Activated T-cell treated with anti-CD3 and anti-CD28 coated beads for 1 hour (primary cell): ENCODE results near the gene CLBA1.
"Not testable (repeated sequence)": the region's sequence is repeated elsewhere in the genome, so short reads cannot be mapped to it uniquely, and the experiment has no call there.

Experiments used
- DNase-seq: peaks from one replicate; pipeline ENCODE4 v3.0.0-alpha.2; 2020; ENCODE audit warnings: low read depth

The CLBA1 gene

DNA sequence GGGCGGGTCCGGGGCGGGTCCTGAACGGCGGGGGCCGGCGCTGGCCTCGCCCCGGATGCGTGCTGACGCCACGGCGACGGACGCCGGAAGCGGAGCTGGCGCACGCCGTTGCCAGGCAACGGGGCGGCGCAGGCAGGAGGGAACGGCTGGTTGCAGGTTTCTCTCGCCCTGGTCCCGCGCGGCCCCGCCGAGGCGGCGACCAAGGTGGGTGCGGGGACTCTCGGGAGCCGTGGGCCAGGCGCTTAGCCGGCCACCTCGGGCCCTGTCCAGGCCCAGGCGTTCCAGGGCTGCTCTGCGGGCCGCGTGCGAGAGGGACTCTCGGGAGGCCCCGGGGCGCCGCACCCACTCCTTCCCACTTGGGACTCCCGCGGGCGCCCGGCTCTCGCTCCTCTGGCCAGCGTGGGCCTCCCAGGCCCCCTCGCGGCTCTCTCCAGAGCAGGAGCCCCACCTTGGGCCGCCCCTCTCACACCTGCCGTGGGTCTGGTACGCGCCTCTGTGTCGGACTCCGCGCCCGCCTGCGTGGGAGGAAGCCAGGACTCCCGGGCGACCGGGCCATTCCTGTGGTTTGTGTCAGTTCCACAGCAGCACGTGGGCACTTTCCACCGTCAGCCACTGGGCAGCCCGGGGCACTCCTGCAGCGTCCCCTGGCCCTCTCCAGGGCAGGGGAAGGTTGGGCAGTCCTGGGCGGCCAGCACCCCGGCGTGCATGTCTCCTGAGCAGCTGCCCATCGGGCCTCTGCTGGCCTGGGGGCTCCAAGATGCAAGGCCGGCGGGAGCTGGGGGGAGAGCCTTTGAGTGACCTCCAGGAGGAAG is at the start of gene CLBA1:
TSS of gene CLBA1 (plus strand) at position 114 of the 812 bp plus-strand sequence. CDS start at position 758, 644 bp downstream.
- peak; percentile 78 for DNase-seq

DNA sequence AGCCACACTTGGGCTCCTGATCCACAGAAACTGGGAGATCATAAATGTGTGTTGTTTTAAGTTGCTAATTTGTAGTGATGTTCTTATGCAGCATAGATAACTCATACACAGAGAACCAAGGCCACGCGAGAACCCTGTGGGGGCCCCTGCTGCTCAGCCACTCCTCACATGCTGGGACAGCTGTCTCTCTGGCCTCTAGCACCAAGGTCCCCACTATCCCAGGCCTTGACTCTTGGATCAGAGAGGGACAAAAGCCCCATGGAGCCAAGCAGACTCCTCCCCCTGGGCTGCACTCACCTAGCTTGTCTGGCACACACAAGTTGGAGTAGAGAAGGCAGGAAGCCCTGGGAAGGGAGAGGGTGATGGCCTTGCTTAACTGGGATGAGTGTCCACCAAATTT is 49.6 kb upstream of the CLBA1 start:
- no peak for DNase-seq

DNA sequence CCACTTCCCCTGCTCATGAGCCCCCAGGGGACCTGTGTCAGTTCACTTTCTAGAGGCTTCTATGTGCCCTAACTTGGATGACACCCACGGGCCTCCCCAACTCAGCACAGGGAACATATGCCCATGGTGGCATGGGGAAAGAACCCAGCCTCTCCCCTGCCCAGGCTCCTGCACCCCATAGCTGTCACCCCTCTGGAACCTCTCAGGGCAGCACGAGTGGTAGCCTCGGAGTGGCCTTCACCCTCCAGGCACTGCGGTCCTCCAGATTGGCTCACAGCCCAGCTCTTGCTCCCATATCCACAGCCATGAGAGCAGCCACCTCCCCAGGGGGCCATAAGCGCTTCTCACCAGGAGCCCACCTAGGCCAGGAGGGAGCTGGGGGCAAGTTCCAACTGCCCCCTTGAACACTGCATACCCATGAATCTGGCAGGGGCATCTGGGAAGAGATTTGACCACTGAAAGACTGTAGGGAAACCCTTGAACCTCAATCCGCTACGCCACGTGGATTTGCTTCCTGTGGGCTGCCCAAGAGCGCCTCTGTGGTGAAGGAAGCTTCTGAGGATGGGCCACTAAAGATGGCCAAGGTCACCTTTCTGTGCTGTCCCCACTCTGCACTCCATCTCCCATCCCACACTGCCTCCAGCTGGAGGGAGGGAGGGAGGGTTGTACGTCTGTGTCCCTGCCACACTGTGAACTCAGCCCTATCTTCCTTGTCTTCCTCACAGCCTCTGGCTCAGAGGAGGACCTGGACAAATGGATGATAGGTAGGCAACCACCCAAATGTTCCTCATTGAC is 49.0 kb upstream of the CLBA1 start:
- DNase-seq: no peak

DNA sequence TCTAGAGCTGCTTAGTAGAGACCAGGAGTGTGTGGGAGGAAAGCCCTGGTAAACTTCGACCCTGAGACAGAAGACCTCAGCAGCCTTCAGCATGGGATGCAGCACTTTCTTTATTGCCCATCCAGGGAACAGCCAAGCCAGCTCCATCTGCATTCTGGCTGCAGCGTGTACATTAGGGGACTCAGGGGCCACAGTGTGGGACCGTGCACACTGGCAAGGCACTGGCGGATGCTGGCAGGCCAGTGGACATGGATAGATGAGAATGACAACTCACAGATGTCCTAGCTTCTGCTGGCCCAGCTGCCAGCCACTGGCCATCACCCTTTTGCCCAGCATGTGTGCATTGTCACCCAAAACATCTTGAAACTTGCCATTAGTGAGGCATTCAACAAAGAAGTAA is 48.4 kb upstream of the CLBA1 start:
- no peak for DNase-seq

DNA sequence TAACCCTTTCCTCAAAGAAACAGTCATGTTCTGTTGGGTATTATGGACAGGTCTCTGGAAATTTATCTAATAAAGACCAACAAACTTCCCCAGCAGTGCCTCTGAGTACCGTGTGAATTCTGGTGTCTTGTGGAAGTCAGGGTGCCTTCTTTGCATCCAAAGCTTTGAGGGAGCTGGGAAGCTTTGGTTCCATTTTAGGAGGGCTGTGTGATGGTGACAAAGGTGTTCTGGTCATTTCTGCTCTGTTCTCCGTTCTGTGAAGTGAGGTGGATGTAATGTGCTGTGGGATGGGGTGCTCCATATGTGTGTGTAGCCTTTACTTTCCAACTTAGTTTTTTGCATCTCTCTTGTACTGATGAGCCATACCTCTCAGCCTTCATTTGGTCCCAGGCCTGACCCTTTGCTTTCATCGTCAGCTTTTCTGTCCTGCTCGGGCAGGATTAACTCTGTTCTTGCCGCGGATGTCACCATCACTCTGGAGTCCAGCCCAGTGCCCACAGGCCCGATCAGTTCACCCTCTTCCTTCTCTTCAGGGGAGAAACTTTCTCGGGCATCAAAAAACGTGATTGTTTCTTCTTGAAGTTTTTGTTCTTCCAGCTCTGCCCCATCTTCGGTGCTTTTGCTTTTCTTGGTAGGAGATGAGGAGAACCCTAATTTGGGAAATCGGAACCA is 47.8 kb upstream of the CLBA1 start:
- DNase-seq: no peak

DNA sequence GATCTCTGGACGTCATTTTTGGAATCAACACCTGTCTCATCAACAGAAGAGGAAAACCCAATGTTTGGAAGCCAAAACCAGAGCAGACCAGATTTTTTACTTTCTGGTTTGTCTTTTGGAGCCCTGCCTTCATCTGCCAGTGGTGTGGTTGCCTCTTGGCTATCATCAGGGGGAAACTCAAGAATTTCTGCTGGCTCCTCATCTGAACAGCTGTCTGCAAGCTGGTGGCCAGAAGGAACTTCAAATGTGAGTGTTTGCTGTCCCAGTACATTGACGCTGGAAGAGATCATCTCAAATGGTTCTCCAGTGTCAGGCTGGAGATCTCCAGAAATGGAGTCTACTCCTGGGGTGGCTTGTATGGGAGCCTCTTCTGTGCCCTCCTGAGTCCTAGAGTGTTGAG is 47.2 kb upstream of the CLBA1 start:
- no peak for DNase-seq

DNA sequence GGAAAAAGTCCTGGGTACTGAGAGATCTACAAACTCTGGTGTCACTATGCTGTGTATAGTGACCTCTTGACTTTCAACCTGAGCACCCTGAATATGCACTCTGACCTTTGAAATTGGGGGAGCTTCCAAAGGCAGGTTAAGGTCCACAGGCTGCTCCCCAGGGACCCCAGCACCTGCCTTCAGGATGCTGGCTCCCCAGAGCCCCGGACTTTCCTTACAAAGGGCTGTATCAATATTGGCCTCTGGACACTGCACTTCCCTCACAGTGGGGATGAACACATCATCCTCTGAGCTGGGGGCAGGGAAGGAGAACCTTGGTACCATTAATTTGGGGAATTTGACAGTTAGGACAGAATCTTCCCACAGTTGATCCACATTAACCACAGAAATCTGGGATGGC is 46.6 kb upstream of the CLBA1 start:
- DNase-seq: no peak

DNA sequence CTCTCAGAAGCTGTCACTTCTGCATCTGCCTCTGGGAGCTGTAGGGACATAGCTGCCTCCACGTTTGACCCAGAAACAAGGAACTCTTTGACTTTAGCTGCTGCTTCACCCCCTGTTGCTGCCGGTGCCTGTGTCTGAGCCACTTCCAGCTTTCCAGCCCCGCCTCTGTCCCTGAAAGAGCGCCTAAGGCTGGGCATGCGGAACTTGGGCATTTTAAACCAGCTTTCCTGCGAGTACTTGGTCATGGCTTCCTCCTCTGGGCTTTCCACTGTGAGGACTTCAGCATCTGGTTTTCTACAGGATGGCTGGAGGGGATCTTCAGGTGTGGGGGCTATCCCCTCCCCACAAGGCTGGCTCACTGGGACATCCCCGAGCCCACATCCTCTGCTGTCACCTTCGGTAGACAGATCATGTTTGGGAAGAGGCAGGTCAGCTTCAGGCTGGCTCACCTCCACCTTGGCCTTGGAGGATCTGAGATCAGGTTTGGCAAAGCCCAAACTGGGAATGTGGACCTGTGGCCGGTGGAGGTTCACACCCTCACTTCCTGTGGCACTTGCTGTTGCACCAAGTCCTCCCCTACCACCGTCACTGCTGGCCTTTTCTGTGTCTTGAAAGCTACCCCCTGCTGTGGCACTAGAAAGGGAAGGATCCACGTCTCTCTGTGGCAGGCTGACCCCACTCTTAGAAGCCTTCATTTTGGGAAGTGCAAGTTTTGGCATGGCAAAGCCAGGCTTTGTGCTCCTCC is 45.8 kb upstream of the CLBA1 start:
- DNase-seq: no peak

DNA sequence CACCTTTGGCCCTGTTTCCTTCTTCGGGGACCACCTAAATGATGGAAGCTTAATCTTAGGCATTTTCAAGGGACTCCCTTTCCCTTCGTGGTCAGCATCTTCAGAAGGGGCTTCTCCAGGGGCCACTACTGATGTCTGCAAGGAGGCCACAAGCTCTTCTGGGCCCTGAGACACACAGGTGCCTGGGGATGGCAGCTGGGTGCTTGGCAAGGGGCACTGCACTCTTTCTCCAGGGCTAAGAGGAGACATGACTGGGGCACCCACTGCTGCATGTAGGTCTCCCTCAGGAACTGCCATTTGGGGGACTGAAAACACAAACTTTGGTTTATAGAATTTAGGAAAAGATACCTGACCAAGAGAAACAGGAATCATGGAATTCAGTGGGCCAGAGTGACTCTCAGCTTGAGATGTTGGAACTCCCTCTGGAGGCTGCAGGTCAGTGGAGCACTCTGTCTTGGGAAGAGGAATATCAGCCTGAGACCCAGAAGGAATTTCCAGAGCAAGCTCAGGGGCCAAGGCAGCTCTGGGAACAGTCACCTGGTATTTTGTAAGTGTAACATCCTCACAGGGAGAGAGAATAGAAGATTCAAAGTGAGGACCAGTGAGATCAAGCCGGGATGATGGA is 45.0 kb upstream of the CLBA1 start:
- DNase-seq: no peak

DNA sequence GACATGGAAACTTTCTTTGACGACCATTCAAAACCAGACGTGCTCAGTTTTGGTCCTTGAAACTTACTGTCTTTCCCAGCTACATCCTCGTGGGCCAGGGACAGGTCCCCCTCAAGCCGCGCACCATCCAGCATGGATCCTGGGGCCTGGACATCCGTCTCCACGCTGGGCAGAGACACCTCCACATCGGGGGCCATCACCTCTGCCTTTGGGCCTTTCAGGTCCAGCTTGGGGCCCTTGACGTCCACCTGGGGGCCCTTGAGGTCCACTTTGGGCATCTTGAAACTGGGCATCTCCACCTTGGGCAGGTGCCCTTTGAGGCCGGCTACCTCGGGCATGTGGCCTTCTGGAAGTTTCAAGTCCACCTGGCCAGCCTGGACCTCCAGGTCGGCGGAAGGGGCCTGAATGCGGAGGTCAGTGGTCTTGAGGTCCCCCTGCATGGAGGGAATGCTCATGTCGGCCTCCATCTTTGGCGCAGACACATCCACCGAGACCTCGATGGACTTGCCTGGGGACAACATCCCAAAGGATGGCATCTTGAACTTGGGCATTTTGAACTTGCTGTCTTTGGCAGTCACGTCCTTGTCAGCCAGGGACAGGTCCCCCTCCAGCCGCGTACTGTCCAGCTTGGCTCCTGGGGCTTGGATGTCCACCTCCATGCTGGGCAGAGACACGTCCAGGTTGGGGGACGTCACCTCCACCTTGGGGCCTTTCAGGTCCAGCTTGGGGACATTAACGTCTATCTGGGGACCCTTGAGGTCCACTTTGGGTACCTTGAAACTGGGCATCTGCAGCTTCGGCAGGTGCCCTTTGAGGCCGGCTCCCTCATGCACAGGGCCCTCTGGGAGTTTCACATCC is 43.9 kb upstream of the CLBA1 start:
- no peak for DNase-seq

DNA sequence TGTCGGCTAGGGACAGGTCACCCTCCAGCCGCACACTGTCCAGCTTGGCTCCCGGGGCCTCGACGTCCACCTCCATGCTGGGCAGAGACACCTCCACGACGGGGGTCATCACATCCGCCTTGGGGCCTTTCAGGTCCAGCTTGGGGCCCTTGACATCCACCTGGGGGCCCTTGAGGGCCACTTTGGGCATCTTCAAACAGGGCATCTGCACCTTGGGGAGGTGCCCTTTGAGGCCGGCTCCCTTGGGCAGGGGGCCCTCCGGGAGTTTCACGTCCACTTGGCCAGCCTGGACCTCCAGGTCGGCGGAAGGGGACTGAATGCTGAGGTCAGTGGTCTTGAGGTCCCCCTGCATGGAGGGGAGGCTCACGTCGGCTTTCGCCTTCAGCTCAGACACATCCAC is 43.0 kb upstream of the CLBA1 start:
- DNase-seq: no peak

DNA sequence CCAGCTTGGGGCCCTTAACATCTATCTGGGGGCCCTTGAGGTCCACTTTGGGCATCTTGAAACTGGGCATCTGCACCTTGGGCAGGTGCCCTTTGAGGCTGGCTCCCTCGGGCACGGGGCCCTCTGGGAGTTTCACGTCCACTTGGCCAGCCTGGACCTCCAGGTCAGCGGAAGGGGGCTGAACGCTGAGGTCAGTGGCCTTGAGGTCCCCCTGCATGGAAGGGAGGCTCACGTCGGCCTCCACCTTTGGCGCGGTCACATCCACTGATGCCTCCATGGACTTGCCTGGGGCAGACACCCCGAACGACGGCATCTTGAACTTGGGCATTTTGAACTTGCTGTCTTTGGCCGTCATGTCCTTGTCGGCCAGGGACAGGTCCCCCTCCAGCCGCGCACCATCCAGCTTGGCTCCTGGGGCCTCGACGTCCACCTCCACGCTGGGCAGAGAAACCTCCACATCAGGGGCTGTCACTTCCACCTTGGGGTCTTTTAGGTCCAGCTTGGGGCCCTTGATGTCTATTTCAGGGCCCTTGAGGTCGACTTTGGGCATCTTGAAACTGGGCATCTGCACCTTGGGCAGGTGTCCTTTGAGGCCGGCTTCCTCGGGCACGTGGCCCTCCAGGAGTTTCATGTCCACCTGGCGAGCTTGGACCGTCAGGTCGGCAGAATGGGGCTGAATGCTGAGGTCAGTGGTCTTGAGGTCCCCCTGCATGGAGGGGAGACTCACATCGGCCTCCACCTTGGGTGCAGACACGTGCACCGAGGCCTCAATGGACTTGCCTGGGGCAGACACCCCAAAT is 42.2 kb upstream of the CLBA1 start:
- DNase-seq: not testable (repeated sequence)

DNA sequence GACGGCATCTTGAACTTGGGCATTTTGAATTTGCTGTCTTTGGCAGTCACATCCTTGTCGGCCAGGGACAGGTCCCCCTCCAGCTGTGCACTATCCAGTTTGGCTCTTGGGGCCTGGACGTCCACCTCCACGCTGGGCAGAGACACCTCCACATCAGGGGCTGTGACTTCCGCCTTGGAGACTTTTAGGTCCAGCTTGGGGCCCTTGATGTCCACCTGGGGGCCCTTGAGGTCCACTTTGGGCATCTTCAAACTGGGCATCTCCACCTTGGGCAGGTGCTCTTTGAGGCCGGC is 41.6 kb upstream of the CLBA1 start:
- DNase-seq: not testable (repeated sequence)

DNA sequence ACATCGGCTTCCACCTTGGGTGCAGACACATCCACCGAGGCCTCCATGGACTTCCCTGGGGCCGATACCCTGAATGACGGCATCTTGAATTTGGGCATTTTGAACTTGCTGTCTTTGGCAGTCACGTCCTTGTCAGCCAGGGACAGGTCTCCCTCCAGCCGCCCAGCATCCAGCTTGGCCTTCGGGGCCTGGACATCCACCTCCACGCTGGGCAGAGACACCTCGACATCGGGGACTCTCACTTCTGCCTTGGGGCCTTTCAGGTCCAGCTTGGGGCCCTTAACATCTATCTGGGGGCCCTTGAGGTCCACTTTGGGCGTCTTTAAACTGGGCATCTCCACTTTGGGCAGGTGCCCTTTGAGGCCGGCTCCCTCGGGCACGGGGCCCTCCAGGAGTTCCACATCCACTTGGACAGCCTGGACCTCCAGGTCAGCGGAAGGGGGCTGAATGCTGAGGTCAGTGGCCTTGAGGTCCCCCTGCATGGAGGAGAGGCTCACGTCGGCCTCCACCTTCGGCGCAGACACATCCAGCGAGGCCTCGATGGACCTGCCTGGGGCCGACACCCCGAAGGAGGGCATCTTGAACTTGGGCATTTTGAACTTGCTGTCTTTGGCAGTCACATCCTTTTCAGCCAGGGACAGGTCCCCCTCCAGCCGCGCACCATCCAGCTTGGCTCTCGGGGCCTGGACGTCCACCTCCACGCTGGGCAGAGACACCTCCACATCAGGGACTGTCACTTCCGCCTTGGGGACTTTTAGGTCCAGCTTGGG is 41.0 kb upstream of the CLBA1 start:
- not testable (repeated sequence) for DNase-seq

DNA sequence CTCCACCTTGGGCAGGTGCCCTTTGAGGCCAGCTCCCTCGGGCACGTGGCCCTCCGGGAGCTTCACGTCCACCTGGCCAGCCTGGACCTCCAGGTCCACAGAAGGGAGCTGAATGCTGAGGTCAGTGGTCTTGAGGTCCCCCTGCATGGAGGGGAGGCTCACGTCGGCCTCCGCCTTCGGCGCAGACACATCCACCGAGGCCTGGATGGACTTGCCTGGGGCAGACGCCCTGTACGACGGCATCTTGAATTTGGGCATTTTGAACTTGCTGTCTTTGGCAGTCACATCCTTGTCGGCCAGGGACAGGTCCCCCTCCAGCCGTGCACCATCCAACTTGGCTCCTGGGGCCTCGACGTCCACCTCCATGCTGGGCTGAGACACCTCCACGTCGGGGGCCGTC is 40.3 kb upstream of the CLBA1 start:
- DNase-seq: not testable (repeated sequence)

DNA sequence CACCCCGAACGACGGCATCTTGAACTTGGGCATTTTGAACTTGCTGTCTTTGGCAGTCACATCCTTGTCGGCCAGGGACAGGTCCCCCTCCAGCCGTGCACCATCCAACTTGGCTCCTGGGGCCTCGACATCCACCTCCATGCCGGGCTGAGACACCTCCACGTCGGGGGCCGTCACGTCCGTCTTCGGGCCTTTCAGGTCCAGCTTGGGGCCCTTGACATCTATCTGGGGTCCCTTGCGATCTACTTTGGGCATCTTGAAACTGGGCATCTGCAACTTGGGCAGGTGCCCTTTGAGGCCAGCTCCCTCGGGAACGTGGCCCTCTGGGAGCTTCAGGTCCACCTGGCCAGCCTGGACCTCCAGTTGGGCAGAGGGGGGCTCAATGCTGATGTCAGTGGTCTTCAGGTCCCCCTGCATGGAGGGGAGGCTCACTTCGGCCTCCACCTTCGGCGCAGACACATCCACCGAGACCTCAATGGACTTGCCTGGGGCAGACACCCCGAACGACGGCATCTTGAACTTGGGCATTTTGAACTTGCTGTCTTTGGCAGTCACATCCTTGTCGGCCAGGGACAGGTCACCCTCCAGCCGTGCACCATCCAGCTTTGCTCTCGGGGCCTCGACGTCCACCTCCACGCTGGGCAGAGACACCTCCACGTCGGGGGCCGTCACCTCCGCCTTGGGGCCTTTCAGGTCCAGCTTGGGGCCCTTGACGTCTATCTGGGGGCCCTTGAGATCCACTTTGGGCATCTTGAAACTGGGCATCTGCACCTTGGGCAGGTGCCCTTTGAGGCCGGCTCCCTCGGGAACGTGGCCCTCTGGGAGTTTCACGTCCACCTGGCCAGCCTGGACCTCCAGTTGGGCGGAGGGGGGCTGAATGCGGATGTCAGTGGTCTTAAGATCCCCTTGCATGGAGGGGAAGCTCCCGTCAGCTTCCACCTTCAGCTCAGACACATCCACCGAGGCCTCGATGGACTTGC is 39.3 kb upstream of the CLBA1 start:
- DNase-seq: not testable (repeated sequence)

DNA sequence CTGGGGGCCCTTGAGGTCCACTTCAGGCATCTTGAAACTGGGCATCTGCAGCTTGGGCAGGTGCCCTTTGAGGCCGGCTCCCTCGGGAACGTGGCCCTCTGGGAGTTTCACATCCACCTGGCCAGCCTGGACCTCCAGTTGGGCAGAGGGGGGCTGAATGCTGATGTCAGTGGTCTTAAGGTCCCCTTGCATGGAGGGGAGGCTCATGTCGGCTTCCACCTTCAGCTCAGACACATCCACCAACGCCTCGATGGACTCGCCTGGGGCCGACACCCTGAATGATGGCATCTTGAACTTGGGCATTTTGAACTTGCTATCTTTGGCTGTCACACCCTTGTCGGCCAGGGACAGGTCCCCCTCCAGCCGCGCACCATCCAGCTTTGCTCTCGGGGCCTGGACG is 38.4 kb upstream of the CLBA1 start:
- DNase-seq: not testable (repeated sequence)
